Activated CD8-positive, alpha-beta memory T cell treated with anti-CD3 and anti-CD28 coated beads for 48 hours (primary cell): Measurements from ENCODE around the gene LRRC4C.
"Not testable (repeated sequence)": the region's sequence is repeated elsewhere in the genome, so short reads cannot be mapped to it uniquely, and the experiment has no call there.

Experiments used
- DNase-seq, 3 experiments: peaks; one replicate each; pipeline ENCODE4 v3.0.0-alpha.2; 2020; ENCODE audit warnings: low read depth in 2 of 3, low spot score in 2 of 3

LRRC4C gene

GRCh38 chr11:40522080-40522479 lies 937.4 kb downstream of the LRRC4C start:
- DNase-seq: not testable (repeated sequence)

GRCh38 chr11:40517122-40517521 lies 942.3 kb downstream of the LRRC4C start:
- no peak for DNase-seq

- DNase-seq: no peak
These were observed 945.3 kb downstream of the LRRC4C start for GRCh38 chr11:40514124-40514523.

- no peak for DNase-seq
These were observed 946.2 kb downstream of the LRRC4C start for GRCh38 chr11:40513281-40513680.

GRCh38 chr11:40508303-40508702 lies 951.1 kb downstream of the LRRC4C start:
- no peak for DNase-seq

GRCh38 chr11:40506226-40506625 lies 953.2 kb downstream of the LRRC4C start:
- DNase-seq: no peak

GRCh38 chr11:40491341-40491740 lies 968.1 kb downstream of the LRRC4C start:
- no peak for DNase-seq

- no peak for DNase-seq
These were observed 991.7 kb downstream of the LRRC4C start for GRCh38 chr11:40467771-40468170.

GRCh38 chr11:40445391-40445790 lies 1014.1 kb downstream of the LRRC4C start:
- DNase-seq: no peak

- DNase-seq: no peak
These were observed 1015.3 kb downstream of the LRRC4C start for GRCh38 chr11:40444151-40444550.

- DNase-seq: no peak
These were observed 1024.1 kb downstream of the LRRC4C start for GRCh38 chr11:40435344-40435743.

GRCh38 chr11:40434926-40435325 lies 1024.5 kb downstream of the LRRC4C start:
- no peak for DNase-seq

- no peak for DNase-seq
These were observed 1027.1 kb downstream of the LRRC4C start for GRCh38 chr11:40432358-40432757.

GRCh38 chr11:40425168-40425567 lies 1034.3 kb downstream of the LRRC4C start:
- DNase-seq: no peak

GRCh38 chr11:40421208-40421981 lies 1038.1 kb downstream of the LRRC4C start:
- DNase-seq: no peak

GRCh38 chr11:40417627-40418026 lies 1041.8 kb downstream of the LRRC4C start:
- no peak for DNase-seq

GRCh38 chr11:40407355-40407754 lies 1052.1 kb downstream of the LRRC4C start:
- DNase-seq: no peak

- no peak for DNase-seq
These were observed 1053.8 kb downstream of the LRRC4C start for GRCh38 chr11:40405614-40406013.

- DNase-seq: no peak
These were observed 1056.1 kb downstream of the LRRC4C start for GRCh38 chr11:40403321-40403720.

GRCh38 chr11:40401132-40401853 lies 1058.2 kb downstream of the LRRC4C start:
- no peak for DNase-seq

GRCh38 chr11:40397141-40397540 lies 1062.3 kb downstream of the LRRC4C start:
- no peak for DNase-seq

- no peak for DNase-seq
These were observed 1065.9 kb downstream of the LRRC4C start for GRCh38 chr11:40393511-40393910.

- DNase-seq: no peak
These were observed 1067.8 kb downstream of the LRRC4C start for GRCh38 chr11:40391679-40392078.
